Fibroblast of lung (primary cell): ENCODE results near the gene WDFY3. TPM values are rescaled to one million over a fixed set of nuclear protein-coding genes. Genes with fewer than 3 reads are reported as not detected.

Experiments
- DNase-seq, 2 donors: peaks; one replicate each; pipeline versions ENCODE4 v3.0.0 to v3.0.0-alpha.2; 2010; ENCODE audit warnings: low read depth in 2 of 2
- H2AFZ ChIP-seq: 2 replicates; pipeline ENCODE4 v1.5.1; 2012; ENCODE audit warnings: low read length, control low read depth, inconsistent platforms
- H3K27ac ChIP-seq: 2 replicates; pipeline ENCODE4 v1.5.1; 2011; ENCODE audit warnings: low read length, control low read depth; ENCODE audit not compliant: insufficient read depth
- H3K27me3 ChIP-seq: 2 replicates; pipeline ENCODE4 v1.5.1; 2011; ENCODE audit warnings: mild to moderate bottlenecking, low read length; ENCODE audit not compliant: control insufficient read depth, insufficient read depth
- H3K36me3 ChIP-seq: 2 replicates; pipeline ENCODE4 v1.5.1; 2011; ENCODE audit warnings: low read length; ENCODE audit not compliant: control insufficient read depth, insufficient read depth
- H3K4me1 ChIP-seq: 2 replicates; pipeline ENCODE4 v1.5.1; 2011; ENCODE audit warnings: low read length; ENCODE audit not compliant: control insufficient read depth, insufficient read depth; ENCODE audit errors: extremely low read depth
- H3K4me2 ChIP-seq: 2 replicates; pipeline ENCODE4 v1.5.1; 2011; ENCODE audit warnings: low read length, control low read depth; ENCODE audit not compliant: insufficient read depth; ENCODE audit errors: extremely low read depth
- H3K4me3 ChIP-seq, 4 experiments: fragments of 200-600 bp in 1 of 4; sonication (generic) in 1 of 4; replicated peaks in 1 of 4; 2 replicates each; pipeline ENCODE4 v1.5.1; 2011 to 2016; ENCODE audit warnings: low read length in 4 of 4, low read depth in 3 of 4, mild to moderate bottlenecking in 3 of 4, control low read depth in 2 of 4, inconsistent platforms in 1 of 4, mixed read lengths in 1 of 4; ENCODE audit not compliant: insufficient read depth in 1 of 4; ENCODE audit errors: control extremely low read depth in 1 of 4
- H3K79me2 ChIP-seq: 2 replicates; pipeline ENCODE4 v1.5.1; 2012; ENCODE audit warnings: mild to moderate bottlenecking, low read length, inconsistent platforms; ENCODE audit not compliant: control insufficient read depth, insufficient read depth
- H3K9ac ChIP-seq: 2 replicates; pipeline ENCODE4 v1.5.1; 2011; ENCODE audit warnings: mild to moderate bottlenecking, low read length, control low read depth; ENCODE audit not compliant: insufficient read depth
- H3K9me3 ChIP-seq: 2 replicates; pipeline ENCODE4 v1.5.1; 2012; ENCODE audit warnings: low read depth, low read length; ENCODE audit not compliant: control insufficient read depth, insufficient read depth
- H4K20me1 ChIP-seq: 2 replicates; pipeline ENCODE4 v1.5.1; 2011; ENCODE audit warnings: low read length; ENCODE audit not compliant: control insufficient read depth, insufficient read depth; ENCODE audit errors: extremely low read depth
- CTCF ChIP-seq, 2 donors: IDR thresholded peaks in 1 of 2; conservative IDR thresholded peaks in 1 of 2; 1 replicate in 1 of 2; 2 replicates in 1 of 2; pipeline ENCODE4 v1.5.1; 2011 to 2012; ENCODE audit warnings: low read length in 2 of 2, control low read depth in 1 of 2, inconsistent platforms in 1 of 2, low read depth in 1 of 2, mild to moderate bottlenecking in 1 of 2
- EZH2 ChIP-seq: IDR thresholded peaks from 2 replicates; pipeline ENCODE4 v1.5.1; 2012; ENCODE audit warnings: low read length, control low read depth, mild to moderate bottlenecking; ENCODE audit errors: missing control alignments
- polyA plus RNA-seq, 2 donors: library from polyadenylated mRNA; depleted of rRNA in 1 of 2; stranded (reverse) in 1 of 2; unstranded in 1 of 2; fragments of >200 nt; gene quantifications; 2 replicates each; pipeline ENCODE4 v1.2.1, GENCODE V29; 2011 to 2012; ENCODE audit warnings: missing spikeins in 1 of 2
- total RNA-seq: library from RNA; depleted of rRNA; stranded (reverse); fragments of >200 nt; gene quantifications from 2 replicates; pipeline ENCODE4 v1.2.1, GENCODE V29; 2014

WDFY3 gene
- total and polyA plus RNA-seq, 2 donors (not counting 1 experiment from before 2014, with no cell fraction given) = 26.8 to 88.8 TPM

GRCh38 chr4:84948056-84948455 lies 18.4 kb downstream of the WDFY3 start:
- H3K36me3 ChIP-seq = no peaks in the 10 kb centered on the region
- H2AFZ ChIP-seq = no peak overlapping the region
- H3K9me3 ChIP-seq = no peaks in the 10 kb centered on the region
- DNase-seq = peak in 1 of 2 donors; percentile 25
- H4K20me1 ChIP-seq = peaks cover 2% of the 10 kb centered on the region
- no peaks in the 10 kb centered on the region for H3K27me3 ChIP-seq
- no peak for TF ChIP-seq EZH2
- no peak for TF ChIP-seq CTCF (conservative IDR thresholded peaks at IDR 0.05 in 1 of 2, IDR thresholded peaks at IDR 0.05 in 1 of 2; ENCODE audit: low read depth in 1 of 2, low read length in 2 of 2)
- H3K4me2 ChIP-seq = no peak overlapping the region
- H3K79me2 ChIP-seq = peaks cover 70% of the 10 kb centered on the region
- H3K4me3 ChIP-seq = no peak overlapping the region
- H3K27ac ChIP-seq = no peak overlapping the region
- H3K4me1 ChIP-seq = no peaks in the 10 kb centered on the region
- no peak overlapping the region for H3K9ac ChIP-seq

- TF ChIP-seq EZH2 (no peak), CTCF (conservative IDR thresholded peaks at IDR 0.05 in 1 of 2, IDR thresholded peaks at IDR 0.05 in 1 of 2; ENCODE audit: low read depth in 1 of 2, low read length in 2 of 2) (no peak)
- Histone ChIP-seq H3K27me3 (no peaks in the 10 kb centered on the region), H4K20me1 (no peaks in the 10 kb centered on the region), H3K27ac (no peak overlapping the region), H2AFZ (no peak overlapping the region), H3K4me2 (no peak overlapping the region), H3K9me3 (no peaks in the 10 kb centered on the region), H3K36me3 (no peaks in the 10 kb centered on the region), H3K4me1 (no peaks in the 10 kb centered on the region), H3K4me3 (no peak overlapping the region), H3K9ac (no peak overlapping the region), H3K79me2 (peaks cover 67% of the 10 kb centered on the region)
- peak in 1 of 2 donors; percentile 54 for DNase-seq
Observed at GRCh38 chr4:84944947-84945346, 21.5 kb downstream of the WDFY3 start.

DNA sequence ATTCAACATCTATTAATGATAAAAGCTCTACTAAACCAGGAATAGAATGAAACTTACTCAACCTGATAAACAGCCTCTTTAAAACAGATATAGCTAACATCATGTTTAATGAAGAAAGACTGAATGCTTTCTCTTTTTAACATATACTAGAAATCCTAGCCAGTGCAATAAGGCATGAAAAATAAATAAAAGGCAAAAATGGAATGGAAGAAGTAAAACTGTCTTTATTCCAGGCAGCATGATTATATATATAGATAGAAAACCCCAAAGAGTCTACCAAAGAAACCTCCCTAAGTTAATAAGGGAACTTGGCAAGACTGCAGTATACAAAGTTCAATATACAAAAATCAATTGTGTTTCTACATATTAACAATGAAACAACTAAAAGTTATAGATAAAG lies 25.5 kb downstream of the WDFY3 start:
- H3K79me2 ChIP-seq = peaks cover 67% of the 10 kb centered on the region
- no peak overlapping the region for H3K4me3 ChIP-seq
- H3K4me2 ChIP-seq = no peak overlapping the region
- DNase-seq = no peak
- no peak overlapping the region for H3K9ac ChIP-seq
- H3K27me3 ChIP-seq = no peaks in the 10 kb centered on the region
- H3K9me3 ChIP-seq = no peaks in the 10 kb centered on the region
- TF ChIP-seq CTCF (conservative IDR thresholded peaks at IDR 0.05 in 1 of 2, IDR thresholded peaks at IDR 0.05 in 1 of 2; ENCODE audit: low read depth in 1 of 2, low read length in 2 of 2) = no peak
- TF ChIP-seq EZH2 = no peak
- H3K36me3 ChIP-seq = no peaks in the 10 kb centered on the region
- no peak overlapping the region for H2AFZ ChIP-seq
- H3K27ac ChIP-seq = no peak overlapping the region
- no peaks in the 10 kb centered on the region for H4K20me1 ChIP-seq
- H3K4me1 ChIP-seq = peaks cover 9% of the 10 kb centered on the region
